Esophagus (tissue), 2 donors: ENCODE measurements around the gene TMLHE. TPM values are rescaled to one million over a fixed set of nuclear protein-coding genes. Genes with fewer than 3 reads are reported as not detected.
"Not testable (repeated sequence)": the region's sequence is repeated elsewhere in the genome, so short reads cannot be mapped to it uniquely, and the experiment has no call there.

Experiments used
- H3K27ac ChIP-seq, 2 donors: one replicate each; pipeline ENCODE4 v1.5.1; 2013; ENCODE audit warnings: low read depth in 2 of 2, mild to moderate bottlenecking in 2 of 2, inconsistent platforms in 1 of 2, low read length in 1 of 2, moderate library complexity in 1 of 2
- H3K27me3 ChIP-seq, 2 donors: one replicate each; pipeline ENCODE4 v1.6.1; 2013; ENCODE audit warnings: low read length in 2 of 2, control low read depth in 1 of 2, mild to moderate bottlenecking in 1 of 2; ENCODE audit not compliant: insufficient read depth in 2 of 2, control insufficient read depth in 1 of 2
- H3K36me3 ChIP-seq, 2 donors: one replicate each; pipeline ENCODE4 v1.6.1; 2013; ENCODE audit warnings: low read length in 1 of 2; ENCODE audit not compliant: control insufficient read depth in 2 of 2, insufficient read depth in 2 of 2
- H3K4me1 ChIP-seq, 2 donors: one replicate each; pipeline ENCODE4 v1.6.1; 2013; ENCODE audit warnings: low read length in 1 of 2; ENCODE audit not compliant: control insufficient read depth in 2 of 2, insufficient read depth in 2 of 2
- H3K4me3 ChIP-seq, 2 donors: one replicate each; pipeline ENCODE4 v1.5.1; 2013; ENCODE audit warnings: low read length in 2 of 2, mild to moderate bottlenecking in 2 of 2, low read depth in 1 of 2, moderate library complexity in 1 of 2
- H3K9me3 ChIP-seq, 2 donors: one replicate each; pipeline ENCODE4 v1.6.1; 2013; ENCODE audit warnings: mild to moderate bottlenecking in 2 of 2, low read depth in 1 of 2, low read length in 1 of 2, moderate library complexity in 1 of 2; ENCODE audit not compliant: control insufficient read depth in 2 of 2, insufficient read depth in 1 of 2
- WGBS, 2 donors: extraction: QIAGEN DNeasy Blood & Tissue Kit; methylation state at CpG; one replicate each; pipeline ENCODE4 v1.1.7; 2013; 5-methylcytosine and 5-hydroxymethylcytosine counted together
- polyA plus RNA-seq, 2 donors: library from polyadenylated mRNA; stranded (reverse); fragments of 200-250 nt; gene quantifications; one replicate each; pipeline ENCODE4 v1.2.3, GENCODE V29; 2013
- donor health status: healthy with polysubstance abuse.
- donor health status: Bipolar disorder and iron deficiency.

TMLHE gene, protein sequence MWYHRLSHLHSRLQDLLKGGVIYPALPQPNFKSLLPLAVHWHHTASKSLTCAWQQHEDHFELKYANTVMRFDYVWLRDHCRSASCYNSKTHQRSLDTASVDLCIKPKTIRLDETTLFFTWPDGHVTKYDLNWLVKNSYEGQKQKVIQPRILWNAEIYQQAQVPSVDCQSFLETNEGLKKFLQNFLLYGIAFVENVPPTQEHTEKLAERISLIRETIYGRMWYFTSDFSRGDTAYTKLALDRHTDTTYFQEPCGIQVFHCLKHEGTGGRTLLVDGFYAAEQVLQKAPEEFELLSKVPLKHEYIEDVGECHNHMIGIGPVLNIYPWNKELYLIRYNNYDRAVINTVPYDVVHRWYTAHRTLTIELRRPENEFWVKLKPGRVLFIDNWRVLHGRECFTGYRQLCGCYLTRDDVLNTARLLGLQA
- 1 to 10 TPM; 3.9 to 7.7 TPM for polyA plus RNA-seq

- WGBS, 2 donors = 1 to 27% methylated on average over 45 to 50 of the region's 50 CpGs
Measured at GRCh38 chrX:155612312-155613224, at the start of gene TMLHE, which contains the start of gene SPRY3. TSS of gene TMLHE (minus strand) at chrX:155612952. CDS start at chrX:155545276, 67,676 bp downstream. TSS of gene SPRY3 (plus strand) at chrX:155612586.

GRCh38 chrX:155662282-155662681 is 49.5 kb upstream of the TMLHE start:
- H3K27me3 ChIP-seq = no peaks in the 10 kb centered on the region
- H3K36me3 ChIP-seq = no peaks in the 10 kb centered on the region
- 63 to 66% methylated on average over 2 of the region's 2 CpGs for WGBS, 2 donors
- H3K9me3 ChIP-seq = no peaks in the 10 kb centered on the region
- H3K27ac ChIP-seq = no peak overlapping the region
- H3K4me1 ChIP-seq = no peaks in the 10 kb centered on the region
- H3K4me3 ChIP-seq = no peak overlapping the region

More at GRCh38 chrX:155612312-155613224, at the start of gene TMLHE, which contains the start of gene SPRY3:
- H3K4me3 ChIP-seq = peak within 1 kb of the TSS; percentile 50 to 81
- peak within 1 kb of the TSS; percentile 88 to 91 for H3K27ac ChIP-seq
- H3K9me3 ChIP-seq = no peaks in the 10 kb centered on the region
- H3K36me3 ChIP-seq = no peaks in the 10 kb centered on the region
- H3K27me3 ChIP-seq = no peaks in the 10 kb centered on the region
- H3K4me1 ChIP-seq = no peaks in the 10 kb centered on the region

- WGBS, 2 donors = 79 to 85% methylated on average over 2 of the region's 2 CpGs
Measured at GRCh38 chrX:155645180-155645579, 32.4 kb upstream of the TMLHE start.

GRCh38 chrX:155643240-155643639 is 30.5 kb upstream of the TMLHE start:
- WGBS, 2 donors = 66 to 85% methylated on average over 2 of the region's 2 CpGs
- Histone ChIP-seq H3K4me1 (no peaks in the 10 kb centered on the region), H3K36me3 (no peaks in the 10 kb centered on the region), H3K9me3 (no peaks in the 10 kb centered on the region), H3K4me3 (no peak overlapping the region), H3K27ac (no peak overlapping the region), H3K27me3 (no peaks in the 10 kb centered on the region)

More at GRCh38 chrX:155645180-155645579, 32.4 kb upstream of the TMLHE start:
- H3K9me3 ChIP-seq = no peaks in the 10 kb centered on the region
- no peaks in the 10 kb centered on the region for H3K36me3 ChIP-seq
- H3K27ac ChIP-seq = no peak overlapping the region
- H3K4me3 ChIP-seq = no peak overlapping the region
- H3K4me1 ChIP-seq = no peaks in the 10 kb centered on the region
- H3K27me3 ChIP-seq = no peaks in the 10 kb centered on the region

GRCh38 chrX:155641371-155641770 is 28.6 kb upstream of the TMLHE start:
- H3K9me3 ChIP-seq, H3K27me3 ChIP-seq, H3K36me3 ChIP-seq, H3K27ac ChIP-seq, H3K4me1 ChIP-seq: not testable (repeated sequence)
- H3K4me3 ChIP-seq = peak overlapping the region in 1 of 2 donors; percentile 28
- 47 to 58% methylated on average over 14 of the region's 14 CpGs for WGBS, 2 donors

GRCh38 chrX:155637714-155638113 is 25.0 kb upstream of the TMLHE start:
- no peaks in the 10 kb centered on the region for H3K4me1 ChIP-seq
- H3K27ac ChIP-seq = no peak overlapping the region
- no peaks in the 10 kb centered on the region for H3K27me3 ChIP-seq
- H3K9me3 ChIP-seq = no peaks in the 10 kb centered on the region
- H3K4me3 ChIP-seq = no peak overlapping the region
- H3K36me3 ChIP-seq = no peaks in the 10 kb centered on the region

- H3K9me3 ChIP-seq, H3K27me3 ChIP-seq, H3K4me3 ChIP-seq, H3K27ac ChIP-seq, H3K36me3 ChIP-seq, H3K4me1 ChIP-seq: not testable (repeated sequence)
- WGBS, 2 donors = 95 to 100% methylated on average over 1 of the region's 1 CpG
Measured at GRCh38 chrX:155635019-155635418, 22.3 kb upstream of the TMLHE start.

GRCh38 chrX:155632431-155633100 is 19.8 kb upstream of the TMLHE start:
- Histone ChIP-seq H3K9me3 (no peaks in the 10 kb centered on the region), H3K4me3 (no peak overlapping the region), H3K27me3 (no peaks in the 10 kb centered on the region), H3K4me1 (no peaks in the 10 kb centered on the region), H3K36me3 (no peaks in the 10 kb centered on the region), H3K27ac (no peak overlapping the region)
- WGBS, 2 donors = 78 to 81% methylated on average over 3 of the region's 3 CpGs

DNA sequence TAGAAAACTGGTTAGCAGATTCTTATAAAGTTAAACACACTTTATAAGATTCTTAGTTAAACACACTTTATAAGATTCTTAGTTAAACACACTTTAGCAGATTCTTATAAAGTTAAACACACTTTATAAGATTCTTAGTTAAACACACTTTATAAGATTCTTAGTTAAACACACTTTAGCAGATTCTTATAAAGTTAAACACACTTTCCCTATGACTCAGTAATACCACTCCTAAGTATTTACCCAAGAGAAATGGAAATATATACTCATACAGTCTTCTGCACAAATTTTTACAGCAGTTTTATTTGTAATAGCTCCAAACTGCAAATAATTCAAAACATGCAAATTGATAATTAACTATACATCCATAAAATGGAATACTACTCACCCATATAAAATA is 7.4 kb upstream of the TMLHE start:
- not testable (repeated sequence) for H3K36me3 ChIP-seq, H3K27ac ChIP-seq, H3K27me3 ChIP-seq, H3K9me3 ChIP-seq, H3K4me1 ChIP-seq, H3K4me3 ChIP-seq
